H1 (cell line): Measurements from ENCODE around the gene MPPE1. TPM values are rescaled to one million over a fixed set of nuclear protein-coding genes. Genes with fewer than 3 reads are reported as not detected.

Source experiments
- polyA plus RNA-seq, 7 experiments: library from polyadenylated mRNA; depleted of rRNA in 3 of 7; stranded (reverse) in 5 of 7; unstranded in 2 of 7; fragments of >200 nt in 5 of 7; fragments of 200-250 nt in 2 of 7; gene quantifications; 1 replicate in 5 of 7; 2 replicates in 1 of 7; 4 replicates in 1 of 7; pipeline versions ENCODE4 v1.2.1 to v1.2.3, GENCODE V29; 2011 to 2013; ENCODE audit warnings: missing spikeins in 2 of 7, mixed read lengths in 2 of 7
- total RNA-seq: library from RNA; stranded (reverse); fragmentation: NEBNext Ultra II Directional; extraction: Animal tissue kit (Norgen Biotek cat#: 25700); gene quantifications from 2 replicates; pipeline ENCODE4 v1.2.1, GENCODE V29; 2021
- TF ChIP-seq, protein P1 (sequence below): IDR thresholded peaks from 2 replicates; pipeline ENCODE4 v1.6.1; 2012; ENCODE audit warnings: inconsistent platforms

Gene MPPE1
- total and polyA plus RNA-seq, 2 of the 8 experiments (the other 6 are each of a cell fraction or from before 2014, with no cell fraction given), result 13.7 to 20.9 TPM

DNA sequence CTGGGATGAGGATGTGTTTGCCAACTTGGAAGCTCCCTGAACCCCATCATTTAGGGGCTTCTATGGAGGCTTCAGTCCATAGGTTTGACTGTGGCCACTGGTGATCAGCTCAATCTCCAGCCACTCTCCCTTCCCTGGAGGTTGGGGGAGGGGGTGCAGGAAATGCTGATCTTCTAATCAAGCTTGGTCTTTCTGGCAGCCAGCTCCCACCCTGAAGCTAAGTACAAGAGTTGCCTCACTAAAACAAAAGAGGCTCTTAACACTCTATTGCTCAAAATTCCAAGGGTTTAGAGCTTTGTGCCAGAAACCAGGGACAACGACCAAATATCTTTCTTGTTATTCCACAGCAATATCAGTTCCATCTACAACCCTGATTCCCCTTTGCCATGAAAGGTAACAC lies 19.4 kb upstream of the MPPE1 start (continued):
- TF ChIP-seq, protein P1, sequence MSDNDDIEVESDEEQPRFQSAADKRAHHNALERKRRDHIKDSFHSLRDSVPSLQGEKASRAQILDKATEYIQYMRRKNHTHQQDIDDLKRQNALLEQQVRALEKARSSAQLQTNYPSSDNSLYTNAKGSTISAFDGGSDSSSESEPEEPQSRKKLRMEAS, result no peak
